GM10248 (cell line): ENCODE results near the gene TGFBR3.

ENCODE experiments used
- CTCF ChIA-PET: fragments of 300-600 bp; sonication (Branson Sonifier 250); formaldehyde crosslinking; extraction: SDS; loops from one replicate; lab custom pipeline; 2021; ENCODE audit warnings: antibody characterized with exemption; lab: Yijun Ruan, JAX
- POLR2A ChIA-PET: fragments of 350-650 bp; sonication (Branson Sonifier 250); formaldehyde crosslinking; extraction: SDS; loops from one replicate; lab custom pipeline; 2020; ENCODE audit warnings: antibody characterized with exemption; lab: Yijun Ruan, JAX
- DNase-seq: peaks from one replicate; pipeline ENCODE4 v3.0.0; 2012; ENCODE audit errors: extremely low spot score
- CTCF ChIP-seq: IDR thresholded peaks from 2 replicates; pipeline ENCODE4 v1.5.1; 2012; ENCODE audit warnings: mild to moderate bottlenecking, low read depth; ENCODE audit errors: extremely low read depth, missing control alignments, control extremely low read depth

Gene TGFBR3

DNA sequence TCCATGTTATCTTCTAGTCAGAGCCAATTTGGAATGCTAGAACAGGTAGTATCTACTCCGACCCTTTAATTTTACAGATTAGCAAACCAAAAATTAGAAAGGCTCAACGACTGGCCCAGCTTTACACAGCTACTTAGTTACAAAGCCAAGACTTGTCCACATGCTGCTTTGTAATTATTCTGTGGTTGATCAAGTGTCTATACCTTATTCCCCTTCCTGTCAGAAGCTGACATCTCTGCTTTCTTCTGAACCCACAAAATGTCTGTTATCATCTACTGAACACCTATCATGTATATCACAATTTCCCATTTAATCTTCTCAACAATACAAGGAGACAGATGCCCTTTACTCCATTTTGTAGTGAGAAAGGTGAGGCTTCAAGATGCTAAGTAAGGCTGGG, 15.6 kb downstream of the TGFBR3 start:
- POLR2A ChIA-PET, result no interaction called here
- CTCF ChIA-PET, result interaction anchor here (1.6 to 8.7 kb wide), 5 partner anchors 10 to 59 kb away, joined by 3 to 70 read pairs (median 5); partner anchors contain the start of gene TGFBR3
- no peak for DNase-seq
- no peak for TF ChIP-seq CTCF

- ChIA-PET POLR2A (no interaction called here), CTCF (interaction anchor here (1.4 to 1.6 kb wide), 3 partner anchors 14 to 178 kb away, joined by 3 to 8 read pairs (median 4); no protein-coding TSS in a partner anchor)
- no peak for TF ChIP-seq CTCF
- no peak for DNase-seq
Observed at GRCh38 chr1:91866425-91866824, 19.5 kb downstream of the TGFBR3 start.

- ChIA-PET CTCF (interaction anchor here (0.7 to 3.1 kb wide), 6 partner anchors 9 to 74 kb away, joined by 3 to 11 read pairs (median 4); no protein-coding TSS in a partner anchor), POLR2A (no interaction called here)
- no peak for TF ChIP-seq CTCF
- no peak for DNase-seq
Observed at GRCh38 chr1:91864017-91864700, 21.8 kb downstream of the TGFBR3 start.

DNA sequence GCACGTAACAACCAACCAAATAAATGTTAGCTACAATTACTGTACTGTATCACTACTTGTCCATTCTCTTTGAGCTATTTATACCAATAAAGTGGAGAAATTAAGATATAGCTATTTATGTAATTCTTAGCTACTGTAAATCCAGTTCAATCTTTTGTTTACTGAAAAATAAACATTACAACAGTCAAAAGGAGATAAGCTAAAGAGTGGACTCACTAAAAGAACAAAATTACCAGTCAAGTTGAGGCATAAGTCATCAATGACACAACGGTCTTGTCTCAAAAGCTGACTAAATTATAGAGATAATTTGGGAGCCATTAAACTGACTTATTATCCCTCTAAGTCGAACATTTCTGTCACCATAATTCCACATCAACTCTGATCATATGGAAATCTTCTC, 22.5 kb downstream of the TGFBR3 start:
- DNase-seq, result no peak
- POLR2A ChIA-PET, result no interaction called here
- CTCF ChIA-PET, result interaction anchor here (0.9 to 3.1 kb wide), 5 partner anchors 12 to 75 kb away, joined by 3 to 11 read pairs (median 4); no protein-coding TSS in a partner anchor
- TF ChIP-seq CTCF, result no peak

GRCh38 chr1:91862120-91862519, 23.8 kb downstream of the TGFBR3 start:
- ChIA-PET CTCF (interaction anchor here (1.0 to 3.1 kb wide), 3 partner anchors 16 to 211 kb away, joined by 3 to 11 read pairs (median 4); no protein-coding TSS in a partner anchor), POLR2A (no interaction called here)
- TF ChIP-seq CTCF, result no peak
- no peak for DNase-seq

GRCh38 chr1:91857557-91858239, 28.3 kb downstream of the TGFBR3 start:
- TF ChIP-seq CTCF, result no peak
- no peak for DNase-seq
- ChIA-PET POLR2A (no interaction called here), CTCF (interaction anchor here (1.1 to 2.2 kb wide), 3 partner anchors 11 to 26 kb away, joined by 3 to 7 read pairs (median 5); no protein-coding TSS in a partner anchor)
